Neural cell (in vitro differentiated cells): Measurements from ENCODE around the gene ZSWIM5.

Experiments
- EZH2 ChIP-seq: fragments of 200-600, 300-800 bp; shearing (Covaris generic), sonication (generic); IDR thresholded peaks from 2 replicates; pipeline ENCODE4 v1.6.1; 2014; ENCODE audit warnings: antibody characterized with exemption, low read length, borderline replicate concordance, mild to moderate bottlenecking; ENCODE audit not compliant: insufficient read depth, poor library complexity, severe bottlenecking
- RAD21 ChIP-seq: fragments of 450-650 bp; conservative IDR thresholded peaks from 2 replicates; pipeline ENCODE4 v1.6.1; 2014; ENCODE audit warnings: antibody characterized with exemption, mild to moderate bottlenecking, moderate library complexity
- TF ChIP-seq, protein P1 (sequence below): fragments of 450-650 bp; IDR thresholded peaks from 2 replicates; pipeline ENCODE4 v1.5.1; 2014; ENCODE audit warnings: antibody characterized with exemption, mild to moderate bottlenecking, moderate library complexity; ENCODE audit not compliant: poor library complexity, severe bottlenecking

- TF ChIP-seq, protein P1, sequence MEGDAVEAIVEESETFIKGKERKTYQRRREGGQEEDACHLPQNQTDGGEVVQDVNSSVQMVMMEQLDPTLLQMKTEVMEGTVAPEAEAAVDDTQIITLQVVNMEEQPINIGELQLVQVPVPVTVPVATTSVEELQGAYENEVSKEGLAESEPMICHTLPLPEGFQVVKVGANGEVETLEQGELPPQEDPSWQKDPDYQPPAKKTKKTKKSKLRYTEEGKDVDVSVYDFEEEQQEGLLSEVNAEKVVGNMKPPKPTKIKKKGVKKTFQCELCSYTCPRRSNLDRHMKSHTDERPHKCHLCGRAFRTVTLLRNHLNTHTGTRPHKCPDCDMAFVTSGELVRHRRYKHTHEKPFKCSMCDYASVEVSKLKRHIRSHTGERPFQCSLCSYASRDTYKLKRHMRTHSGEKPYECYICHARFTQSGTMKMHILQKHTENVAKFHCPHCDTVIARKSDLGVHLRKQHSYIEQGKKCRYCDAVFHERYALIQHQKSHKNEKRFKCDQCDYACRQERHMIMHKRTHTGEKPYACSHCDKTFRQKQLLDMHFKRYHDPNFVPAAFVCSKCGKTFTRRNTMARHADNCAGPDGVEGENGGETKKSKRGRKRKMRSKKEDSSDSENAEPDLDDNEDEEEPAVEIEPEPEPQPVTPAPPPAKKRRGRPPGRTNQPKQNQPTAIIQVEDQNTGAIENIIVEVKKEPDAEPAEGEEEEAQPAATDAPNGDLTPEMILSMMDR: no peak
- no peak for TF ChIP-seq RAD21
- no peak for TF ChIP-seq EZH2
Observed at GRCh38 chr1:45015683-45016082, 190.7 kb downstream of the ZSWIM5 start.
